Activated CD4-positive, alpha-beta T cell treated with anti-CD3 and anti-CD28 coated beads for 48 hours (primary cell): ENCODE measurements around the gene CROT.

Source experiments
- DNase-seq: peaks from one replicate; pipeline ENCODE4 v3.0.0-alpha.2; 2020

The CROT gene

GRCh38 chr7:87416682-87417587 lies 71.5 kb downstream of the CROT start:
- peak; percentile 73 for DNase-seq

GRCh38 chr7:87420173-87420572 lies 74.7 kb downstream of the CROT start:
- no peak for DNase-seq

- DNase-seq = no peak
Observed at GRCh38 chr7:87424075-87424474, 78.6 kb downstream of the CROT start.

GRCh38 chr7:87426160-87426559 lies 80.7 kb downstream of the CROT start:
- DNase-seq = no peak

- DNase-seq = no peak
Observed at GRCh38 chr7:87427288-87427687, 81.8 kb downstream of the CROT start.

GRCh38 chr7:87432536-87432935 lies 87.1 kb downstream of the CROT start:
- DNase-seq = no peak

- DNase-seq = no peak
Observed at GRCh38 chr7:87435546-87435945, 90.1 kb downstream of the CROT start.

- no peak for DNase-seq
Observed at GRCh38 chr7:87445897-87446296, 100.4 kb downstream of the CROT start.

- no peak for DNase-seq
Observed at GRCh38 chr7:87447116-87447635, 101.7 kb downstream of the CROT start.

- no peak for DNase-seq
Observed at GRCh38 chr7:87448388-87448787, 102.9 kb downstream of the CROT start.
